Left lung (tissue), 10 donors: ENCODE measurements around the gene LRRC4C. TPM values are rescaled to one million over a fixed set of nuclear protein-coding genes. Genes with fewer than 3 reads are reported as not detected.

Source experiments
- ATAC-seq: fragments of 200-7000 bp; cut with Tn5 transposase; one replicate; pipeline ENCODE4 v1.9.1; 2020; ENCODE audit warnings: moderate library complexity
- DNase-seq, 4 donors: peaks; one replicate each; pipeline ENCODE4 v3.0.0-alpha.2; 2013 to 2020
- H3K27ac ChIP-seq, 2 donors: fragments of 200-600 bp; sonication (generic) in 1 of 2; one replicate each; pipeline versions ENCODE4 v1.5.0 to v1.8.0; 2020 to 2021
- H3K27me3 ChIP-seq, 2 donors: fragments of 200-600 bp; sonication (generic) in 1 of 2; one replicate each; pipeline versions ENCODE4 v1.5.0 to v1.8.0; 2020 to 2021
- H3K36me3 ChIP-seq, 2 donors: fragments of 200-600 bp; sonication (generic) in 1 of 2; one replicate each; pipeline versions ENCODE4 v1.5.0 to v1.8.0; 2020 to 2021
- H3K4me1 ChIP-seq, 2 donors: fragments of 200-600 bp; one replicate each; pipeline ENCODE4 v1.8.0; 2021
- H3K4me3 ChIP-seq, 2 donors: fragments of 200-600 bp; sonication (generic) in 1 of 2; one replicate each; pipeline versions ENCODE4 v1.5.0 to v1.8.0; 2020 to 2021; ENCODE audit warnings: mild to moderate bottlenecking in 1 of 2
- H3K9me3 ChIP-seq, 2 donors: fragments of 200-600 bp; sonication (generic) in 1 of 2; one replicate each; pipeline versions ENCODE4 v1.5.0 to v1.8.0; 2020 to 2021
- CTCF ChIP-seq, 2 donors: fragments of 200-600 bp; sonication (generic) in 1 of 2; IDR thresholded peaks; one replicate each; pipeline versions ENCODE4 v1.5.0 to v1.8.0; 2021; ENCODE audit warnings: antibody characterized with exemption in 2 of 2
- intact Hi-C, 2 donors: fragments of 100-400 bp; cut with DNase I; formaldehyde crosslinking; loops; one replicate each; pipeline versions ENCODE4 v1.11.2 to v1.14.2; 2022
- polyA plus RNA-seq, 6 donors: library from polyadenylated mRNA; unstranded; fragments of 120-200 nt; gene quantifications; one replicate each; pipeline ENCODE4 v1.2.1, GENCODE V29; 2013; ENCODE audit not compliant: insufficient read length in 6 of 6
- total RNA-seq, 2 donors: library from RNA; stranded (reverse); fragmentation: NEBNext Ultra II Directional; extraction: Animal tissue kit (Norgen Biotek cat#: 25700); gene quantifications; one replicate each; pipeline ENCODE4 v1.2.1, GENCODE V29; 2021
- donor health status: DM: no; HTN: yes; CAD: no.
- donor health status: DM: no; HTN: no; CAD: no.

LRRC4C gene
- total and polyA plus RNA-seq, 8 donors = 0.50 to 6.8 (median 4.2) TPM

- Histone ChIP-seq H3K36me3 (no peaks in the 10 kb centered on the region), H3K9me3 (no peaks in the 10 kb centered on the region), H3K4me3 (no peak overlapping the region), H3K27me3 (no peaks in the 10 kb centered on the region), H3K4me1 (no peaks in the 10 kb centered on the region), H3K27ac (no peak overlapping the region)
- ATAC-seq = no peak
- TF ChIP-seq CTCF (IDR thresholded peaks at IDR 0.05) = no peak
- intact Hi-C loops = no loop called here
- DNase-seq = no peak
Measured at GRCh38 chr11:41102471-41102870, 357.0 kb downstream of the LRRC4C start.

- DNase-seq (no peak), ATAC-seq (no peak)
- no peak for TF ChIP-seq CTCF (IDR thresholded peaks at IDR 0.05)
- intact Hi-C loops = no loop called here
- Histone ChIP-seq H3K4me3 (no peak overlapping the region), H3K4me1 (no peaks in the 10 kb centered on the region), H3K27ac (no peak overlapping the region), H3K9me3 (no peaks in the 10 kb centered on the region), H3K27me3 (no peaks in the 10 kb centered on the region), H3K36me3 (no peaks in the 10 kb centered on the region)
Measured at GRCh38 chr11:41099654-41100053, 359.8 kb downstream of the LRRC4C start.

- H3K27ac ChIP-seq = no peak overlapping the region
Measured at GRCh38 chr11:41085123-41085522, 374.3 kb downstream of the LRRC4C start.

GRCh38 chr11:41081756-41082285 is 377.6 kb downstream of the LRRC4C start:
- TF ChIP-seq CTCF (IDR thresholded peaks at IDR 0.05) = no peak
- intact Hi-C loops = no loop called here
- H3K36me3 ChIP-seq = no peaks in the 10 kb centered on the region
- H3K9me3 ChIP-seq = peaks cover 0 to 9% of the 10 kb centered on the region in 2 donors
- peaks cover 0 to 3% of the 10 kb centered on the region in 2 donors for H3K4me1 ChIP-seq
- DNase-seq = no peak
- H3K27me3 ChIP-seq = no peaks in the 10 kb centered on the region
- H3K4me3 ChIP-seq = no peak overlapping the region
- H3K27ac ChIP-seq = no peak overlapping the region
- ATAC-seq = no peak

More at GRCh38 chr11:41085123-41085522, 374.3 kb downstream of the LRRC4C start:
- no peak for DNase-seq
- Histone ChIP-seq H3K27me3 (no peaks in the 10 kb centered on the region), H3K4me1 (peaks cover 0 to 3% of the 10 kb centered on the region in 2 donors), H3K4me3 (no peak overlapping the region), H3K9me3 (no peaks in the 10 kb centered on the region), H3K36me3 (no peaks in the 10 kb centered on the region)
- TF ChIP-seq CTCF (IDR thresholded peaks at IDR 0.05) = no peak
- intact Hi-C loops = no loop called here
- peak; percentile 68 for ATAC-seq

- intact Hi-C loops = no loop called here
- Histone ChIP-seq H3K36me3 (no peaks in the 10 kb centered on the region), H3K9me3 (peaks cover 0 to 29% of the 10 kb centered on the region in 2 donors), H3K4me1 (no peaks in the 10 kb centered on the region), H3K27ac (no peak overlapping the region), H3K27me3 (no peaks in the 10 kb centered on the region), H3K4me3 (no peak overlapping the region)
- TF ChIP-seq CTCF (IDR thresholded peaks at IDR 0.05) = no peak
- no peak for ATAC-seq
- DNase-seq = no peak
Measured at GRCh38 chr11:41074318-41074717, 385.1 kb downstream of the LRRC4C start.
